ENCODE results near the gene APP. TPM values are rescaled to one million over a fixed set of nuclear protein-coding genes. Genes with fewer than 3 reads are reported as not detected.

The APP gene
- total RNA-seq, 2 experiments from 2014 or later: 39.3 to 39.4 TPM

DNA sequence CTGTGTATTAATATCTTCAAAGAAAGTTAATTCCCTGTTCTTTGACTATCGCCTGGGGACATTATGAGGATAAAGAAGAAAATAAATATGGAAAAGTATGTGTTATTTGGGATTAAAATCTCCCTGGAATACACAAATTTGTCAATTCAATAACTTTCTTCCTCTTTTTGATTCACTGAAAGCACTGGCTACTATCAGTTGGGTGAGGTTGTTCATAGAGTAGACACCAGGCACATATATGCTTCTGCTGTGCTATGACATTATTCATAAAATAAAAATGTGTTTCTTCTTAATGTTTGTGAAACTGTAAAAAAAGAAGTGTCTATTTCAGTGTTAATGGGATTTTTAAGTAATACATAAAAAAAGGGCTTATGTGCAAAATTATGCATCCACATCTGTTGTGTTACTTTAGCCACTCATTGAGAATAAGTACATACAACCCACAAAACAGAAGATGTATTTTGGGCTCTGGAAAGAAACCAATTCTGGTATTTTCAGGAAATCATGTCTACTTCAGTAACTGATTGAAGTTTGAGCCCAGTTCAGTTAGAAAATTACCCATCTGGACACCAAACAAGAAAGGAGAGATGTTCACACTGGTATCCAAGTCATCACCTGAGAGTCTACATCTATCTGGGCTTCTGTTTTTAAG lies 266.4 kb downstream of the APP start:
- Mint-ChIP-seq H3K9me3 (no peaks in the 10 kb centered on the region), H3K4me1 (ENCODE audit: low read depth) (no peaks in the 10 kb centered on the region), H3K4me3 (no peak overlapping the region), H3K36me3 (ENCODE audit: low read depth) (no peaks in the 10 kb centered on the region), H3K27me3 (no peaks in the 10 kb centered on the region), H3K27ac (no peak overlapping the region)
- no peak for TF ChIP-seq CTCF (IDR thresholded peaks at IDR 0.05)
- CTCF ChIA-PET: interaction anchor here (1.9 kb wide), 1 partner anchor 8 kb away, joined by 6 read pairs; no protein-coding TSS in a partner anchor
- no peak for DNase-seq
- intact Hi-C loops (cut with micrococcal nuclease): no loop called here
- no peak for ATAC-seq
- POLR2A ChIA-PET: no interaction called here

- Mint-ChIP-seq H3K9me3 (no peaks in the 10 kb centered on the region), H3K4me3 (no peak overlapping the region), H3K4me1 (ENCODE audit: low read depth) (no peaks in the 10 kb centered on the region), H3K36me3 (ENCODE audit: low read depth) (no peaks in the 10 kb centered on the region), H3K27ac (no peak overlapping the region), H3K27me3 (no peaks in the 10 kb centered on the region)
- no peak for TF ChIP-seq CTCF (IDR thresholded peaks at IDR 0.05)
- no peak for DNase-seq
- intact Hi-C loops (cut with micrococcal nuclease): no loop called here
- no peak for ATAC-seq
- POLR2A ChIA-PET: no interaction called here
- CTCF ChIA-PET: no interaction called here
Observed at GRCh38 chr21:25903607-25904006, 267.0 kb downstream of the APP start.

DNA sequence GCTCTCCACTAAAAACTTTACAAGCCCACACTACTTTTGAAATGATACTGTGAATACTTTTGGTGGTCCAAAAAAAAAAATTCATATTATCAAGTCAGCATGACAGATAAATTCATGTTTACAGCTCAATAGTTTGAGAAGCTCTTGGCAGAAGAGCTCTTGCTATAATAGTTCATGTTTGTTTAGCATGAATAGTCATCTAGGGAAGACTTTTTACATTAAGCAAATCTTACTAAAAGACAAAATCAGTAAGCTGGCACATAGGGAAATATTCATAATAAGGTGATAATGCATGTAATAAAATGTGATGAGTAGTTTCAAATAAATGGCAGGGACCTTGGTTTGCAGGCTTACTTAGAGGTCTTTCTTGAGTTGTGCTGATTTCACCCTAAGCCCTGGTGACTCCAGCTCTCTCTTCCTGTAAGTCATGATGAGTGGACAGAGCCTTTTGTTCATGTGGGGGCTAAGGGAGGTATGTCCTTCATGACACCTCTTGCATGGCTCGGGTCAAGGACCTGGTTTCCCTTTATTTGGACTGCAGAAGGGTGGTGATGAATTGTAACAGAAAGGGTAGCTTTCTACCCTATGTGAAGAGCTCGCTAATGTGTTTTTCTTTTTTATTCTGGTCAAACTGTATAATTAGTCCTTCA lies 269.1 kb downstream of the APP start:
- intact Hi-C loops (cut with micrococcal nuclease): no loop called here
- Mint-ChIP-seq H3K4me1 (ENCODE audit: low read depth) (no peaks in the 10 kb centered on the region), H3K9me3 (no peaks in the 10 kb centered on the region), H3K27ac (no peak overlapping the region), H3K27me3 (no peaks in the 10 kb centered on the region), H3K4me3 (no peak overlapping the region), H3K36me3 (ENCODE audit: low read depth) (no peaks in the 10 kb centered on the region)
- no peak for DNase-seq
- no peak for TF ChIP-seq CTCF (IDR thresholded peaks at IDR 0.05)
- ChIA-PET CTCF (interaction anchor here (1.0 to 1.2 kb wide), 2 partner anchors 9 to 16 kb away, joined by 3 to 4 read pairs; no protein-coding TSS in a partner anchor), POLR2A (no interaction called here)
- ATAC-seq: no peak

DNA sequence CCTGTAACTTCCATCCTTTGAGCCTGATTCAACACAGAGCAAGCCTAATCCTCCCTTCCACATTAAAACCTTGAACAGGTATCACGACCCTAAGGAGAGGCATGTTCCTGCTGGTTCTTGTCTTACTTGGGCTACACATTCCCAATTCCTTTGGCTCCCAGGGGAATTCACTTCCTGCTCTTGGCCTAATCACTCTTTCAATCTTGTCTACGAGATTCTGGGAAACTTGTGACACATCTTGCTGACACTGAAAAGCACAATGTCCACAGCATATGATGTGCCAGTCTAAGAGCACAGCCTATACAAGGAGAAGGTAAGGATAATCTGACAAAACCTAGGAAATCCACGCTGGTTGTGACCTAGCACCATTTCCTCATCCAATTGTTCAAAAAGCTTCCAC lies 271.9 kb downstream of the APP start:
- Mint-ChIP-seq H3K9me3 (no peaks in the 10 kb centered on the region), H3K27me3 (no peaks in the 10 kb centered on the region), H3K4me1 (ENCODE audit: low read depth) (no peaks in the 10 kb centered on the region), H3K36me3 (ENCODE audit: low read depth) (no peaks in the 10 kb centered on the region), H3K27ac (no peak overlapping the region), H3K4me3 (no peak overlapping the region)
- no peak for DNase-seq
- no peak for ATAC-seq
- no peak for TF ChIP-seq CTCF (IDR thresholded peaks at IDR 0.05)
- ChIA-PET POLR2A (no interaction called here), CTCF (interaction anchor here (1.1 to 1.7 kb wide), 2 partner anchors 382 to 818 kb away, joined by 3 read pairs; no protein-coding TSS in a partner anchor)
- intact Hi-C loops (cut with micrococcal nuclease): loop anchor here (5.0 kb wide), 1 partner anchor 274 kb away; the partner anchor contains the start of gene APP

GRCh38 chr21:25897383-25897782 lies 273.2 kb downstream of the APP start:
- no peaks in the 10 kb centered on the region for H3K9me3 Mint-ChIP-seq
- ChIA-PET POLR2A (no interaction called here), CTCF (interaction anchor here (2.5 to 2.6 kb wide), 2 partner anchors 13 to 274 kb away, joined by 15 to 17 read pairs; partner anchors contain the start of gene APP)
- DNase-seq (no peak), ATAC-seq (no peak)
- H3K36me3 Mint-ChIP-seq (ENCODE audit: low read depth): no peaks in the 10 kb centered on the region
- no peaks in the 10 kb centered on the region for H3K4me1 Mint-ChIP-seq (ENCODE audit: low read depth)
- no peak overlapping the region for H3K4me3 Mint-ChIP-seq
- no peaks in the 10 kb centered on the region for H3K27me3 Mint-ChIP-seq
- intact Hi-C loops (cut with micrococcal nuclease): loop anchor here (5.0 kb wide), 1 partner anchor 275 kb away; the partner anchor contains the start of gene APP
- H3K27ac Mint-ChIP-seq: no peak overlapping the region
- no peak for TF ChIP-seq CTCF (IDR thresholded peaks at IDR 0.05)

All from activated CD8-positive, alpha-beta T cell treated with anti-CD3 and anti-CD28 coated beads for 36 hours (primary cell).